Psoas muscle (tissue), 8 donors: ENCODE measurements around the gene BPIFA3. TPM values are rescaled to one million over a fixed set of nuclear protein-coding genes. Genes with fewer than 3 reads are reported as not detected.

Experiments used
- ATAC-seq, 4 donors: fragments of 200-7000 bp; cut with Tn5 transposase; one replicate each; pipeline ENCODE4 v1.9.1; 2020; ENCODE audit warnings: moderate library complexity in 3 of 4, mild to moderate bottlenecking in 2 of 4
- DNase-seq, 2 donors: peaks; one replicate each; pipeline ENCODE4 v3.0.0-alpha.2; 2020
- H3K27ac ChIP-seq: fragments of 200-600 bp; one replicate; pipeline ENCODE4 v1.8.0; 2022
- H3K27me3 ChIP-seq, 3 donors: fragments of 200-600 bp in 1 of 3; one replicate each; pipeline versions ENCODE4 v1.6.1 to v1.8.0; 2013 to 2022; ENCODE audit warnings: low read length in 2 of 3, mild to moderate bottlenecking in 2 of 3, moderate library complexity in 1 of 3; ENCODE audit not compliant: insufficient read depth in 3 of 3
- H3K36me3 ChIP-seq, 2 donors: fragments of 200-600 bp in 1 of 2; one replicate each; pipeline versions ENCODE4 v1.6.1 to v1.8.0; 2013 to 2022; ENCODE audit warnings: low read depth in 1 of 2, mild to moderate bottlenecking in 1 of 2, moderate library complexity in 1 of 2; ENCODE audit not compliant: insufficient read depth in 1 of 2
- H3K4me1 ChIP-seq: fragments of 200-600 bp; one replicate; pipeline ENCODE4 v1.8.0; 2022
- H3K4me3 ChIP-seq: fragments of 200-600 bp; one replicate; pipeline ENCODE4 v1.8.0; 2022; ENCODE audit warnings: mild to moderate bottlenecking
- H3K9me3 ChIP-seq: fragments of 200-600 bp; one replicate; pipeline ENCODE4 v1.8.0; 2022
- WGBS, 3 donors: extraction: QIAGEN DNeasy Blood & Tissue Kit; methylation state at CpG; one replicate each; pipeline versions ENCODE4 v1.1.6 to v1.1.7; 2013; 5-methylcytosine and 5-hydroxymethylcytosine counted together
- intact Hi-C, 2 donors: fragments of 100-400 bp; cut with DNase I; formaldehyde crosslinking; loops; one replicate each; pipeline versions ENCODE4 v1.11.0 to v1.14.2; 2022
- polyA plus RNA-seq, 3 donors: library from polyadenylated mRNA; stranded (reverse); fragments of 200-250 nt; gene quantifications; one replicate each; pipeline ENCODE4 v1.2.3, GENCODE V29; 2013
- total RNA-seq, 4 donors: library from RNA; stranded (reverse); fragmentation: NEBNext Ultra II Directional in 2 of 4; extraction: Animal tissue kit (Norgen Biotek cat#: 25700) in 2 of 4; gene quantifications; one replicate each; pipeline versions ENCODE4 v1.2.1 to v1.2.4, GENCODE V29; 2021 to 2023
- TF ChIP-seq, protein P1 (sequence below): fragments of 200-600 bp; IDR thresholded peaks from one replicate; pipeline ENCODE4 v1.8.0; 2022; ENCODE audit warnings: antibody characterized with exemption
- donor health status: healthy with polysubstance abuse.
- donor health status: DM: no; HTN: no; CAD: no; lungs with moderate emphysema.
- donor health status: Bipolar disorder and iron deficiency.
- donor health status: healthy.
- donor health status: DM: yes; HTN: yes; CAD: no.
- donor health status: DM: no; HTN: no; CAD: no.
- donor health status: DM: no; HTN: no; CAD: no.
- donor health status: DM: yes; HTN: yes; CAD: no.

BPIFA3 gene
- total and polyA plus RNA-seq, 7 donors = not detected

DNA sequence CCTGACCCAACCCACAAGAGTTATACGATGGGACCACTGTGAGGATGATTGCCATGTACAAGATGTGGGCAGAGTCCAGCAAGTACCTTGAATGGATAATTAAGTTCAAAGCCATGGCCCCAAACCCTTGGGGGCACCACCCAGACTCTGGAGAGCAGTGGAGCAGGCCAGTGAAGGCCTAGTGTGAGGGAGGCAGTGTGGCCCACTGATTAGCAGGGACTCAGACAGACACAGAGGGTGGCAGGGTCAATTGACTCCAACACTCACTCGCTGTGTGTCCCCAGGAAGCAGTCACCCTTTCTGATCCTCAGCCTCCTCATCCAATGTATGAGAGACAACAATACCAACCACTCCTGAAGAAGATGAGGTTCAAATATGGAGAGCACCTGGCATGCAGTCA is 16.9 kb downstream of the BPIFA3 start:
- Histone ChIP-seq H3K36me3 (no peaks in the 10 kb centered on the region), H3K9me3 (no peaks in the 10 kb centered on the region), H3K4me3 (no peak overlapping the region), H3K27ac (no peak overlapping the region), H3K4me1 (no peaks in the 10 kb centered on the region), H3K27me3 (peaks cover 0 to 12% (median 10%) of the 10 kb centered on the region in 3 donors)
- no peak for DNase-seq
- intact Hi-C loops = no loop called here
- 80 to 88% (median 86%) methylated on average over 2 of the region's 2 CpGs for WGBS, 3 donors
- ATAC-seq = no peak
- TF ChIP-seq, protein P1, sequence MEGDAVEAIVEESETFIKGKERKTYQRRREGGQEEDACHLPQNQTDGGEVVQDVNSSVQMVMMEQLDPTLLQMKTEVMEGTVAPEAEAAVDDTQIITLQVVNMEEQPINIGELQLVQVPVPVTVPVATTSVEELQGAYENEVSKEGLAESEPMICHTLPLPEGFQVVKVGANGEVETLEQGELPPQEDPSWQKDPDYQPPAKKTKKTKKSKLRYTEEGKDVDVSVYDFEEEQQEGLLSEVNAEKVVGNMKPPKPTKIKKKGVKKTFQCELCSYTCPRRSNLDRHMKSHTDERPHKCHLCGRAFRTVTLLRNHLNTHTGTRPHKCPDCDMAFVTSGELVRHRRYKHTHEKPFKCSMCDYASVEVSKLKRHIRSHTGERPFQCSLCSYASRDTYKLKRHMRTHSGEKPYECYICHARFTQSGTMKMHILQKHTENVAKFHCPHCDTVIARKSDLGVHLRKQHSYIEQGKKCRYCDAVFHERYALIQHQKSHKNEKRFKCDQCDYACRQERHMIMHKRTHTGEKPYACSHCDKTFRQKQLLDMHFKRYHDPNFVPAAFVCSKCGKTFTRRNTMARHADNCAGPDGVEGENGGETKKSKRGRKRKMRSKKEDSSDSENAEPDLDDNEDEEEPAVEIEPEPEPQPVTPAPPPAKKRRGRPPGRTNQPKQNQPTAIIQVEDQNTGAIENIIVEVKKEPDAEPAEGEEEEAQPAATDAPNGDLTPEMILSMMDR = no peak

DNA sequence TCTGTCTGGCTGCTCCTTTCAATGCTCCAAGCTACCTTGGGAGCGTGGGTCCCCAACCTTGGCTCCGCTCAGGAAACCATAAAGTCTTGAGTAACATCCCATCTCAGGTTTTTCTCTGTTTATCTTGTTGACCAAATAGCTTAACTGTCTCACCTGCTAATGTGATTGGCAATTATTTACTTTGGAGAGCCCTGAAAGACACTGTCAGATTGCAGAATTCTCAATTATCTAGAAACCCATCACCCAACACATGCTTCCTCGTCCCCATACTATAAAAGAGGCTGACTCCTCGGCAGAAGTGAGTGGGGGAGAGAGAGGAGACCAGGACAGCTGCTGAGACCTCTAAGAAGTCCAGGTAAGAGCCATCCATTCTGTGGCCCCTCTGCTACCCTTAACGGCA is 18.5 kb downstream of the BPIFA3 start, which contains the start of gene BPIFA1:
Gene BPIFA1, plus strand, starts transcription at position 301 of the 400 bp plus-strand sequence. CDS start 1,716 bp downstream, outside the sequence.
- WGBS, 3 donors = 66 to 67% (median 66%) methylated on average over 5 of the region's 5 CpGs
- H3K4me1 ChIP-seq = no peaks in the 10 kb centered on the region
- H3K9me3 ChIP-seq = no peaks in the 10 kb centered on the region
- peaks cover 0 to 12% (median 6%) of the 10 kb centered on the region in 3 donors for H3K27me3 ChIP-seq
- intact Hi-C loops = no loop called here
- H3K4me3 ChIP-seq = no peak within 1 kb of the TSS
- no peak within 1 kb of the TSS for H3K27ac ChIP-seq
- TF ChIP-seq, protein P1 = no peak
- DNase-seq = no peak
- ATAC-seq = no peak
- no peaks in the 10 kb centered on the region for H3K36me3 ChIP-seq

DNA sequence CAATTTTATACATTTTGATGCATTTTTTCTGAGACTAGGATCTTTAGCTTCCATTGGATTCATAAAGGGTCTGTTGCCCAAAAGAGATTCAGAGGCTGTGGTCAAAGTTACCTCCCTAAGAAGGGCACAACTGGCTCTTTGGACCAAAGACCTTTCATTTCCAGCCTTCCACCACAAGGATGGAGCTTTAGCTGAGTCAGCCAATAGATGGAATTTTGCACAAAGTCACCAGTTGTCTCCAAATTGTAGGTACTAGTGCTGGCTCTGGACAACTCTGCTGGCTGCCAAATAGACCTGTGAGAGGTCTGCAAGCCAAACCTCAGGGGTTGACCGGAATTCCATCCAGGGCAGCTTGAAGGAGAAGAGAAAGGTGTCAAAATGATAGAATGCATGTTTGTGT is 19.2 kb downstream of the BPIFA3 start:
- Histone ChIP-seq H3K27ac (no peak overlapping the region), H3K36me3 (no peaks in the 10 kb centered on the region), H3K9me3 (no peaks in the 10 kb centered on the region), H3K4me1 (no peaks in the 10 kb centered on the region), H3K27me3 (peaks cover 0 to 12% (median 6%) of the 10 kb centered on the region in 3 donors), H3K4me3 (no peak overlapping the region)
- no peak for DNase-seq
- no peak for ATAC-seq
- TF ChIP-seq, protein P1 = no peak
- intact Hi-C loops = no loop called here
- 53 to 82% (median 81%) methylated on average over 1 of the region's 1 CpG for WGBS, 3 donors

DNA sequence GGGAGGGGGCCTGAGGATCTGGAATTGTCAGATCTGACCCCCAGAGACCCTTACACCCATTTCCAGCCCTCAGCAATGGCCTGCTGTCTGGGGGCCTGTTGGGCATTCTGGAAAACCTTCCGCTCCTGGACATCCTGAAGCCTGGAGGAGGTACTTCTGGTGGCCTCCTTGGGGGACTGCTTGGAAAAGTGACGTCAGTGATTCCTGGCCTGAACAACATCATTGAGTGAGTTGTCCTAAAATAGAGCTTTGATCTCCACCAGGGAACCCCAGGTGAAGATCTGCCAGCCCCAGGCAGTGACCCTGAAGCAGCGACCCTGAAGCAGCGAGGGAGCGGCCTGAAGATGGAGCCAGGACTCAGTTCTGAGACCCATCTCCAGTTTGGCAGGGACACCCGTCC is 20.8 kb downstream of the BPIFA3 start:
- DNase-seq = no peak
- H3K27ac ChIP-seq = no peak overlapping the region
- TF ChIP-seq, protein P1 = no peak
- no peaks in the 10 kb centered on the region for H3K4me1 ChIP-seq
- 51 to 65% (median 51%) methylated on average over 6 of the region's 6 CpGs for WGBS, 3 donors
- no peaks in the 10 kb centered on the region for H3K36me3 ChIP-seq
- no peak for ATAC-seq
- H3K4me3 ChIP-seq = no peak overlapping the region
- peaks cover 0 to 12% (median 6%) of the 10 kb centered on the region in 3 donors for H3K27me3 ChIP-seq
- intact Hi-C loops = no loop called here
- no peaks in the 10 kb centered on the region for H3K9me3 ChIP-seq

DNA sequence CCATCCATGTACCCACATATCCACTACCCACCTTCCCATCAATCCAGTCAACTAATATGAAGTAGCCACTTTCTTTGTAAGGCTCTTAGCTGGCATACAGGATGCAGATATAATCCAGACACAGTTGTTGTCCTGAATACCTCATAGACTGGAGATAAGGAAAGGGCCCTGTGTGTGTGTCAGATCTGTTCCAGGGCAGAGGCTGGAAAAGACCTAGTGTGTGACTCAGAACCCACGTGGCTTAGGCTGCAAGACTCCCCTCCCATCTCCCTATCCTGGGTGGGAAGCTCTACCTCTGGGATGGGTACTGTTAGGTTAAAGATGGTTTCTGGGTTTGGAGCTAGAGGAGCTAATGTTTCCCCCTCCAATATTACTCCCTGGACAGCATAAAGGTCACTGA is 22.3 kb downstream of the BPIFA3 start:
- WGBS, 3 donors = 18 to 32% (median 29%) methylated on average over 1 of the region's 1 CpG
- intact Hi-C loops = no loop called here
- Histone ChIP-seq H3K27ac (no peak overlapping the region), H3K9me3 (no peaks in the 10 kb centered on the region), H3K36me3 (no peaks in the 10 kb centered on the region), H3K4me1 (no peaks in the 10 kb centered on the region), H3K4me3 (no peak overlapping the region), H3K27me3 (peaks cover 0 to 9% (median 0%) of the 10 kb centered on the region in 3 donors)
- TF ChIP-seq, protein P1 = no peak
- no peak for ATAC-seq
- no peak for DNase-seq
